Measurements from ENCODE around the gene MRGPRG. TPM values are rescaled to one million over a fixed set of nuclear protein-coding genes. Genes with fewer than 3 reads are reported as not detected.
"Not testable (repeated sequence)": the region's sequence is repeated elsewhere in the genome, so short reads cannot be mapped to it uniquely, and the experiment has no call there.

The MRGPRG gene
- total RNA-seq, 1 experiment from 2014 or later: not detected

DNA sequence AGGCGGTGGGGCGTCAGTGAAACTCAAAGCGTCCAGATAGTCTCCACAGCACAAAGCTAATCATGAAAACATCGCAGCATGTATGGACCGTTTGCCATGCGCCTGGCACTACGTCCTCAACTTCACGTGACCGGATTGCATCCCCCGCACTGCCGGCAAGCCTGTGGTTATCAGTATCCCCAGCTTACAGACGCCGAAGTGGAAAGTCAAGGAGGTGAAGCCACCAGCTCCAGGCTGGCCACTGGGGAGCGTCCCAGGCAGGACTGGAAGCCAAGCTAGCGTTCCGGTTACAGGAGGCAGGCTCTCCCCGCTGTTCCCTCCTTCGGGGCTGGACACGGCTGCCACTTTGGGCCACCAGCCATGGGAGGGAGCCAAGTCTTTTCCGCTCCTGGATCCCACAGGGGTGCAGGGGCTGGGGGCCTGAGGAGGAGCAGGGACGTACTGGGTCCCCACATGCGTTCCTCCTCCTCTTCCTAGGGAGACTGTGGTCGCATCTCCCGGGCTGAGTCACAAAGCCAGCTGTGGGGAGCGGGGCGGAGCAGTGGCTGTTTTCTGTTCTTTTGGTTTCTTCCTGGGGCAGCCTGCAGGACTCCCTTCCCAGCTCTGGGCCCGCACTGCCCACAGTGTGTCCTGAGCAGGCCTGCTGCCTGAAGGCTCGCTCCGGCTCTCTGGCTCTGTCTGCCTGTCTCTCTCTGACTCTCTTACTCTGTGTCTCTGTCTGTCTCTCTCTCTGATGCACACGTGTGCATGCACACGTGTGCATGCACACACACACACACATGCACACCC lies 49.2 kb downstream of the MRGPRG start:
- in situ Hi-C loops (cut with HindIII; ENCODE audit: low pct_unique_long_range_greater_than_20kb, low sequenced_read_pairs): no loop called here
- no peak for DNase-seq (ENCODE audit: low read depth)

DNA sequence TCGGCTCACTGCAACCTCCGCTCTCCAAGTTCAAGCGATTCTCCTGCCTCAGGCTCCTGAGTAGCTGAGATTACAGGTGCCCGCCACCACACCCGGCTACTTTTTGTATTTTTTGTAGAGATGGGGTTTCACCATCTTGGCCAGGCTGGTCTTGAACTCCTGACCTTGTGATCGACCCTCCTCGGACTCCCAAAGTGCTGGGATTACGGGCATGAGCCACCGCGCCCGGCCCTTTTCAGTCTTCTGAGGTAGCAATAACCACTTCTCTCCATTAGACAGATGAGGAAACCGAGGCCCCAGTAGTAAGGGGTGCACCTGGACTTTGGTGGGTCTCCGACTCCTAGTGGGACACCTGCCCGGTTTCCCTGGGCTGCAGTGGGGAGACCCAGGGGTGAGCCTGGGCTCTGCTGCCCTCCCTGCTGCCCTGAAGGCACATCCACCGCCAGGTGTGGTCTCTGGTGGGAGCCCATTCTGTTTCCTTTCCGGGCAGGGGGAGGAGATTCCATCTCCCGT lies 49.8 kb downstream of the MRGPRG start:
- DNase-seq (ENCODE audit: low read depth); in situ Hi-C loops (cut with HindIII; ENCODE audit: low pct_unique_long_range_greater_than_20kb, low sequenced_read_pairs): not testable (repeated sequence)

Other genes with a start within 250 kb of the MRGPRG start
- 193 and 202 TPM in 2 replicates for gene NAP1L4, start 226.5 kb downstream of the MRGPRG start, total RNA-seq (2014; rRNA removed; shearing (Covaris generic); ENCODE audit: low replicate concordance)
- 18.8 and 19.9 TPM in 2 replicates for gene CARS1, start 161.4 kb downstream of the MRGPRG start, total RNA-seq (2014; rRNA removed; shearing (Covaris generic); ENCODE audit: low replicate concordance)
- gene OSBPL5, start 53.5 kb downstream of the MRGPRG start, total RNA-seq (2014; rRNA removed; shearing (Covaris generic); ENCODE audit: low replicate concordance): 11.2 and 12.2 TPM in 2 replicates
- gene MRGPRE, start 13.6 kb upstream of the MRGPRG start, total RNA-seq (2014; rRNA removed; shearing (Covaris generic); ENCODE audit: low replicate concordance): not detected in 2 replicates
- gene ZNF195, start 160.3 kb upstream of the MRGPRG start, total RNA-seq (2014; rRNA removed; shearing (Covaris generic); ENCODE audit: low replicate concordance): 22.4 and 31.5 TPM in 2 replicates